Keratinocyte (primary cell): ENCODE results near the gene KRTAP5-7. TPM values are rescaled to one million over a fixed set of nuclear protein-coding genes. Genes with fewer than 3 reads are reported as not detected.

Experiments used
- DNase-seq: peaks from one replicate; pipeline ENCODE4 v3.0.0-alpha.2; 2011; ENCODE audit warnings: low read depth, missing footprints, low spot score
- FAIRE-seq: peaks from 2 replicates; lab custom pipeline; 2011; peaks lifted over from hg19 to GRCh38; lab: Jason Lieb, UNC
- H2AFZ ChIP-seq: 2 replicates; pipeline ENCODE4 v1.6.0; 2012; ENCODE audit warnings: low read length, control low read depth, inconsistent platforms; ENCODE audit not compliant: control insufficient read depth
- H3K27ac ChIP-seq: 2 replicates; pipeline ENCODE4 v1.5.1; 2011; ENCODE audit warnings: low read length; ENCODE audit not compliant: control insufficient read depth, insufficient read depth
- H3K27me3 ChIP-seq: 3 replicates; pipeline ENCODE4 v1.6.0; 2011; ENCODE audit warnings: low read length; ENCODE audit not compliant: control insufficient read depth, insufficient read depth; ENCODE audit errors: extremely low read depth
- H3K36me3 ChIP-seq, 2 experiments: 2 replicates in 1 of 2; 3 replicates in 1 of 2; pipeline ENCODE4 v1.5.1; 2011; ENCODE audit warnings: low read length in 2 of 2, mild to moderate bottlenecking in 1 of 2; ENCODE audit not compliant: control insufficient read depth in 2 of 2, insufficient read depth in 2 of 2; ENCODE audit errors: extremely low read depth in 1 of 2
- H3K4me1 ChIP-seq: 3 replicates; pipeline ENCODE4 v1.5.1; 2011; ENCODE audit warnings: low read length; ENCODE audit not compliant: control insufficient read depth, insufficient read depth; ENCODE audit errors: extremely low read depth
- H3K4me2 ChIP-seq: 3 replicates; pipeline ENCODE4 v1.6.0; 2011; ENCODE audit warnings: low read depth, low read length; ENCODE audit not compliant: control insufficient read depth, insufficient read depth; ENCODE audit errors: extremely low read depth
- H3K4me3 ChIP-seq, 3 experiments: fragments of 200-600 bp in 1 of 3; sonication (generic) in 1 of 3; 2 replicates in 2 of 3; 3 replicates in 1 of 3; pipeline ENCODE4 v1.5.1; 2011 to 2016; ENCODE audit warnings: low read length in 3 of 3, mild to moderate bottlenecking in 3 of 3, control low read depth in 2 of 3, inconsistent platforms in 1 of 3, low read depth in 1 of 3, mixed read lengths in 1 of 3, mixed run types in 1 of 3, moderate library complexity in 1 of 3; ENCODE audit not compliant: control insufficient read depth in 2 of 3, insufficient read depth in 2 of 3; ENCODE audit errors: extremely low read depth in 1 of 3
- H3K79me2 ChIP-seq: 2 replicates; pipeline ENCODE4 v1.6.0; 2012; ENCODE audit warnings: low read length; ENCODE audit not compliant: control insufficient read depth, insufficient read depth
- H3K9ac ChIP-seq: 3 replicates; pipeline ENCODE4 v1.6.0; 2011; ENCODE audit warnings: low read length; ENCODE audit not compliant: control insufficient read depth, insufficient read depth; ENCODE audit errors: extremely low read depth
- H3K9me1 ChIP-seq: 3 replicates; pipeline ENCODE4 v1.6.0; 2011; ENCODE audit warnings: low read length; ENCODE audit not compliant: control insufficient read depth, insufficient read depth; ENCODE audit errors: extremely low read depth
- H3K9me3 ChIP-seq: 2 replicates; pipeline ENCODE4 v1.5.1; 2012; ENCODE audit warnings: low read depth, low read length; ENCODE audit not compliant: control insufficient read depth
- H4K20me1 ChIP-seq: 3 replicates; pipeline ENCODE4 v1.6.0; 2011; ENCODE audit warnings: low read length; ENCODE audit not compliant: control insufficient read depth, insufficient read depth; ENCODE audit errors: extremely low read depth
- CTCF ChIP-seq, 3 experiments: IDR thresholded peaks in 1 of 3; conservative IDR thresholded peaks in 1 of 3; optimal IDR thresholded peaks in 1 of 3; 2 replicates in 2 of 3; 3 replicates in 1 of 3; pipeline versions ENCODE3 to v1.5.1; 2011; ENCODE audit warnings: low read length in 3 of 3, mild to moderate bottlenecking in 3 of 3, moderate library complexity in 2 of 3, control low read depth in 1 of 3, inconsistent platforms in 1 of 3; ENCODE audit not compliant: insufficient read depth in 2 of 3; ENCODE audit errors: extremely low read depth in 1 of 3
- EZH2 ChIP-seq: IDR thresholded peaks from one replicate; pipeline ENCODE4 v1.6.1; 2012; ENCODE audit warnings: inconsistent platforms, mild to moderate bottlenecking, low read length, moderate library complexity
- dilution Hi-C: fragments of 300-500 bp; cut with MboI; formaldehyde crosslinking; loops from one replicate; pipeline ENCODE4 v1.7.0; 2020; ENCODE audit warnings: low sequenced_read_pairs; ENCODE audit not compliant: extremely low pct_ligation_motif_present
- polyA plus RNA-seq, 5 experiments: library from polyadenylated mRNA; depleted of rRNA in 3 of 5; stranded (reverse) in 3 of 5; stranded (forward) in 1 of 5; unstranded in 1 of 5; fragments of >200 nt; gene quantifications; 1 replicate in 1 of 5; 2 replicates in 3 of 5; 3 replicates in 1 of 5; pipeline versions ENCODE4 v1.2.1 to v1.2.3, GENCODE V29; 2011 to 2012; ENCODE audit warnings: missing spikeins in 2 of 5, low read depth in 1 of 5, low replicate concordance in 1 of 5
- small RNA-seq, 3 experiments: library from RNA; depleted of rRNA; stranded (forward); fragments of <200 nt; gene quantifications; one replicate each; pipeline ENCODE3, GENCODE V24; 2012; ENCODE audit warnings: low read depth in 3 of 3, low replicate concordance in 1 of 3; ENCODE audit not compliant: insufficient read length in 3 of 3

KRTAP5-7 gene
- polyA plus RNA-seq, 1 donor (not counting 4 experiments of a cell fraction or from before 2014, with no cell fraction given), result not detected

DNA sequence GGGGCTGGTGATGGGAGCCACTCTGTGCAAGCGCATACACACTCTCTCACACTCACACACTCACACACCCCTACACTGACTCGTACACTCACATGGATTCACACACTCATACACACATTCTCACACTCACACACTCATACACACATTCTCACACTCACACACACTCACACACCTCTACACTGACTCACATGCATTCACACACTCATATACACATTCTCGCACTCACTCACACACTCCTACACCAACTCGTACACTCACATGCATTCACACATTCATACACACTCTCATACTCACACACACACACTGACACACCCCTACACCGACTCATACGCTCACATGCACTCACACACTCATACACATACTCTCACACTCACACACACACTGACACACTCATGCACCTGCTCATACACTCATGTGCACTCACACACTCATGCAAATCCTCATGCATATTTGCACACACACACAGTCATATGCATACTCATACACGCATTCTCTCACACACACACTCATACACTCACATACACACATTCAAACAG is 50.5 kb downstream of the KRTAP5-7 start:
- dilution Hi-C loops, result no loop called here
- Histone ChIP-seq H3K36me3 (no peaks in the 10 kb centered on the region), H3K27ac (no peak overlapping the region), H2AFZ (no peak overlapping the region), H4K20me1 (no peaks in the 10 kb centered on the region), H3K9me3 (no peaks in the 10 kb centered on the region), H3K4me3 (no peak overlapping the region), H3K4me1 (no peaks in the 10 kb centered on the region), H3K9ac (no peak overlapping the region), H3K27me3 (peaks cover 5% of the 10 kb centered on the region), H3K4me2 (no peak overlapping the region), H3K79me2 (no peaks in the 10 kb centered on the region), H3K9me1 (no peaks in the 10 kb centered on the region)
- DNase-seq (no peak), FAIRE-seq (no peak)
- TF ChIP-seq CTCF (optimal IDR thresholded peaks at IDR 0.05 in 1 of 3, IDR thresholded peaks at IDR 0.05 in 1 of 3, conservative IDR thresholded peaks at IDR 0.05 in 1 of 3; ENCODE audit: extremely low read depth in 1 of 3, insufficient read depth in 2 of 3, low read length in 3 of 3), result no peak
- TF ChIP-seq EZH2, result no peak

Small RNA genes within 50 kb of the gene (small RNA-seq; reads per million reads assigned to genes)
- gene AP000867.1, result 0 reads per million in 3 experiments

Other genes with a start within 250 kb of the KRTAP5-7 start
- 128 to 157 TPM (median 143 TPM) in 3 replicates for gene DHCR7, start 78.9 kb upstream of the KRTAP5-7 start, polyA plus RNA-seq
- gene NADSYN1, start 74.1 kb upstream of the KRTAP5-7 start, polyA plus RNA-seq, result 37.5 to 82.2 TPM (median 51.5 TPM) in 3 replicates
- not detected in 3 replicates for gene KRTAP5-8, start 10.8 kb downstream of the KRTAP5-7 start, polyA plus RNA-seq
- gene KRTAP5-9, start 21.2 kb downstream of the KRTAP5-7 start, polyA plus RNA-seq, result 0.05 to 0.12 TPM in 2 of 3 replicates, not detected in the other
- gene KRTAP5-10, start 38.3 kb downstream of the KRTAP5-7 start, polyA plus RNA-seq, result not detected in 3 replicates
- not detected in 3 replicates for gene KRTAP5-11, start 55.6 kb downstream of the KRTAP5-7 start, polyA plus RNA-seq